Dermis microvascular lymphatic vessel endothelial cell (primary cell): Measurements from ENCODE around the gene HSCB. TPM values are rescaled to one million over a fixed set of nuclear protein-coding genes. Genes with fewer than 3 reads are reported as not detected.
"Not testable (repeated sequence)": the region's sequence is repeated elsewhere in the genome, so short reads cannot be mapped to it uniquely, and the experiment has no call there.

Experiments used
- DNase-seq, 2 donors: peaks; one replicate each; pipeline versions ENCODE4 v3.0.0 to v3.0.0-alpha.2; 2010; ENCODE audit warnings: low read depth in 2 of 2
- total RNA-seq: library from RNA; depleted of rRNA; stranded (reverse); fragments of >200 nt; gene quantifications from 2 replicates; pipeline ENCODE4 v1.2.1, GENCODE V29; 2014

HSCB gene
- total RNA-seq, 1 donor from 2014 or later, result 19.8 TPM

DNA sequence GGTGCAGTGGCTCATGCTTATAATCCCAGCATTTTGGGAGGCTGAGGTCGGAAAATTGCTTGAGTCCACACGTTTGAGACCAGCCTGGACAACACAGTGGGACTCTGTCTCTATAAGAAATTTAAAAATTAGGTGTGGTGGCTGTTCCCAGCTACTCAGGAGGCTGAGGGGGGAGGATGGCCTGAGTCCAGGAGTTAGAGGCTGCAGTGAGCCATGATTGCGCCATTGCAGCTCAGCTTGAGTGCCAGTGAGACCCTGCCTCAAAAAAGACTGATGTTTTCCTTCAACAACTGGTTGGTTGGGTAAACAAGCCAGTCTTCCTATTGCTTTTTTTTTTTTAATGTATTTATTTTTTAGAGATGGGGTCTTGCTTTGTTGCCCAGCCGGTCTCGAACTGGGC, 49.3 kb downstream of the HSCB start:
- no peak for DNase-seq

DNA sequence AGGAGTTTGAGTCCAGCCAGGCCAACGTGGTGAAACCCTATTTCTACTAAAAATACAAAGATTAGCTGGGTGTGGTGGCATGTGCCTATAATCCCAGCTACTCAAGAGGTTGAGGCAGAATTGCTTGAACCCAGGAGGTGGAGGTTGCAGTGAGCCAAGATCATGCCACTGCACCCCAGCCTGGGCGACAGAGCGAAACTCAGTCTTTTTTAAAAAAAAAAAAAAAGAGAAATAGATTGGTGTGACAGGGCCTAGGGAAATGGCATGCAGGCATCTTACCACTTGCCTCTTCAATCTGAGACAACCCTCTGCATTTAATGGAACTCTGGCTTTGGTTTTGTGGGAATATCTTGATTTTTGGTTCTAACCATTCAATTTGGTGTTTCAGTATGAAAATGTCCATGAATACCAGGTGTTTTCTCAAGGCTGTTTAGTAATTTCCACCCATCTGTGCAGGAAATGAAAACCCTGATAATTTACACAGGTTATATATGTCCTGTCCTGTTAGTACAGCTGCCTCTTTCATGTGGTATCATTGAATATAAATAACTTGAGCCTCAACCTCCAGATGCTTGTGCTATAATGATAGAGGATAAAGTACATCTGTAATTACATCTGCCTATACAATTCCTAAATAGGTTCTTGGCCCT, 50.1 kb downstream of the HSCB start:
- no peak for DNase-seq

DNA sequence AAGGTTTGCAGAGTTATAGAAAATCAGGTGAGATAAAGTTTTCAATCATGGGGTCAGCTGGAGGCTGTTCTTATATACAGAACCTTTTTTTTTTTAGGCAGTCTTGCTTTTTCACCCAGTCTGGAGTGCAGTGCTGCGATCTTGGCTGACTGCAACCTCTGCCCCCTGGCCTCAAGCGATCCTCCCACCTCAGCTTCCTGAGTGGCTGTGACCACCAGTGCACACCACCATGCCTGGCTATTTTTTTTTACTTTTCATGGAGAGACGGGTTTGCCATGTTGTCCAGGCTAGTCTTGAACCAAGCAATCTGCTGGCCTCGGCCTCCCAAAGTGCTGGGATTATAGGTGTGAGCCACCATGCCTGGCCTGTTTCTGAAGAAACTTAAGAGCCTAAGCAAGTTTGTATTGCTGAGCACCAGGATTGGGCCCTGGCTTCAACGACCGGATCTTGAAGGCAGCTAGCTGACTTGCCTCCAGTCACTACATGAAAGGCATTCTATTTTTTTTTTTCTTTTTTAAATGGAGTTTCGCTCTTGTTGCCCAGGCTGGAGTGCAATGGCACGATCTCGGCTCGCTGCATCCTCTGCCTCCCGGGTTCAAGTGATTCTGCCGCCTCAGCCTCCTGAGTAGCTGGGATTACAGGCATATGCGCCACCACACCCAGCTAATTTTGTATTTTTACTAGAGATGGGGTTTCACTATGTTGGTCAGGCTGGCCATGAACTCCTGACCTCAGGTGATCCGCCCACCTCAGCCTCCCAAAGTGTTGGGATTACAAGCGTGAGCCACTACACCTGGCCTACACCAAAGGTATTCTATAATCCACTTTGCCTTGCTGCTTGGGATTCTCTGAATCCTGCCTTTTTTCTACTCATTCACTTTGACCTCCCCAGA, 50.9 kb downstream of the HSCB start:
- no peak for DNase-seq

DNA sequence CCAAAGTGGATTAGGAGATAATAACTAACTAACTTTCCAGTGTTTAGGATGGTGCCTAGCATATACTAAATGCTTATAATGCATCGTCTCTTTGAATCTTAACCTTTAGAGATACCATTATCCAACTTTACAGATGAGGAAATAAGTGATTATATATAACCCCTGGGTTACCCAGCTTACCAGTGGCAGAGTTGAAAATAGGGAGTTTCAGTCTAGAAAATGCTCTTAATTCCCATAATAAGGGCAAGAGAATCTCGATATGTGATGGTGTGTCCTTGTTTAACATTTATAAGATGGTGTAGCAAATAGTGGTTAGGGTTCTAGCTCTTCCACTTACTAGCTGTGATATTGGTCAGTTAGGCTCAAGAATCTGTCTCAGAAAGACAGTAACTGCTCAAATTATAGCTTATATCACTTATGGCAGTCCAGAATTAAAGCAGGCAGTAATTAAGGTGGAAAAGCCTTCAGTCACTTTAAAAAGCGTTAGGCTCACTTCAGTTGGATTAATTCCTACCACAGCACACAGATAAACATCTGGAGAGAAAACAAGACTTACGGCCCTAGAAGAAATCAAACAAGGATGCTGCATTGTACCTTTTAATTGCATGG, 52.2 kb downstream of the HSCB start:
- no peak for DNase-seq

DNA sequence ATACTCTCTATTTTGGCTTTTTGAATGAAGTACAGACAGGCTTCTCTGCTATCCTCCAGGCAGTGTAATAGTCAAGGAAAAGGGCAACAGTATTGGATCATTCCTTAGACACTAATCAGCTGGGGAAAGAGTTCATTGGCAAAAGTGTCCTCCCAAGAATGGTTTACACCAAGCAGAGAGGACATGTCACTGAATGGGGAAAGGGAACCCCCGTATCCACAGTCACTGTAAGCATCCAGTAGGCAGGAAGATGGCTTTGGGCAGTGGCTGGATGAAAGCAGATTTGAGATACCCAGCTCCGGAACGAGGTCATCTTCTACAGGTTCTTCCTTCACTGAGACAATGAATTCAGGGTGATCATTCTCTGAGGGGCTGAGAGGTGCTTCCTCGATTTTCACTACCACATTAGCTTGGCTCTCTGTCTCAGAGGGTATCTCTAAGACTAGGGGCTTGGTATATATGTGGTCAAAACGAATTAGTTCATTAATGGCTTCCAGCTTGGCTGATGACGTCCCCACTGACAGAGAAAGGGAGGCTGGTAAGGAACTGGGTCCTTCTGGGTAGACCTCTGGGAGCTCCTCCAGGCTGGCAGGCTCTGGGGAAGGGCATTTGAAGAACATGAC, 53.3 kb downstream of the HSCB start:
- DNase-seq, result no peak

DNA sequence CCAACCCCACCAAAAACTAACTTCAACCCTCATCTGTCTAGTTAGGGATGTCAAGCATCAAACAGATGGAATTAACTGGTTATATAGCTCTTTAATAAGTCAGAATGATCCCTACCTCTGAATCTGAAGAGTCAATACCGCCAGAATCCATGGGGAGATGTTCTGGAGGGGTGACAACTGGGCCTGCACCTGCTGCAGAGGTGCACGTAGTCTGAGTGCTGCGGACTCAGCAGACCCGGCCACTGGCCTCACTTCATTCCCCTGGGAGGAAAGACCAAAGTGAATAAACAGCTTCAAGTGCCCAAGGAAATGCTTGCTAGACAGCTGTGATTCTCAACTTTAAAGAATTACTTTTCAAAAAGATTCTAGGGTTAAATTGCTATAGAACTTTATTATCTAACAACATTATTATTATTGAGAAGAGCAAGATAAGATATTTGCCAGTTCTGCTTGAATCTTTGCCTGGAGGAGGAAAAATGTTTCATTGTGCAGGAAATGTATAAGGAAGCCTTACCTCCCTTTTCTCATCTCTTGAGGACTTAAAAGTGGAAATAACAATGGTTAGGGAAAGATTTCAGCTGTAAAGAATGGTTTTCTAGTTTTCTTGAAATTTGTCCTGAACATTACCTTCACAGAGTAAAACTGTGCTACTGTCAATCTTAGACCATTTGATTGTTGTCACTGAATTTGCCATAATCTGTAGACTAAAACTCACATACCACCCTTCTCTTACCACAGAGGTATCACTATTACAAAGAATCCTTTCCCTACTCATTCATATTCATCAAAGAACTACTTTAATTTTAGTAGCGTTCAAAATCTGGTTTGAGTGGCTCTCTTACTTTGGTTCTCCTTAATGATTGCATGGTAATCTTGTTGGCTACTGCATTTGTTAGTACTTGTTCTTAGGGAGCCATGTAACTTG, 54.4 kb downstream of the HSCB start:
- no peak for DNase-seq

DNA sequence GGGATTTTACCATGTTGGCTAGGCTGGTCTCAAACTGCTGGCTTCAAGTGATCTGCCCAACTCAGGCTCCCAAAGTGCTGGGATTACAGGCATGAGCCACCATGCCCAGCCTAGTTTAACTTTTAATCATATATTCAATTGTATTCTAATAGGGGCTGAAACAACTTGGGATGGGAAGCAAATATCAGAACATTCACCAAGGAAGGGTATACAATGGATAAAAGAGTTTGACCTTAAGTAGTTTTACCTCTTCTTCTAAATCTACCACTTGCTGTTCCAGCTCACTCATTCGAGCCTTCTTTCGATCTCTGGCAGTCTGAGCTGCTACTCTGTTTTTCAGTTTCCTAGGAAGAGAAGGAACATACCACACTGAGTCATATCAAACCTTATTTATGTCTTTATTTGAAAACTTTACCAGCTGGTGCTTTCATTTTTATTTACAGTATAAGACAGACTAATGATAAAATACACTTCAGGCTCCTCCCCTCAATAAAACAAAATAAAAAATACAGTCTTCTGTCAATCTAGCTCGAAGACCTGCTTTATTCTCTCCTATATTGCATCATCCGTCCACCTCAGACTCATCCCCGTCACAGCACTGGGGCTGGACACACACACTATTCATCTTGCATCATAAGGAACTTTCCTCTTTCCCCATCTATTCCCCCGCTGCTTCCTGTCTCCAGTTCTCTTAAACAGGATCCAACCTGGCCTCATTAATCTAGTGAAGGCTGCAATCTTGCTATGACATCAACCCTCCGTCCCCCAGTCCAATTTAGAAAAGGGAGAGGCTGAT, 57.2 kb downstream of the HSCB start:
- peak; percentile 69 to 91 for DNase-seq

DNA sequence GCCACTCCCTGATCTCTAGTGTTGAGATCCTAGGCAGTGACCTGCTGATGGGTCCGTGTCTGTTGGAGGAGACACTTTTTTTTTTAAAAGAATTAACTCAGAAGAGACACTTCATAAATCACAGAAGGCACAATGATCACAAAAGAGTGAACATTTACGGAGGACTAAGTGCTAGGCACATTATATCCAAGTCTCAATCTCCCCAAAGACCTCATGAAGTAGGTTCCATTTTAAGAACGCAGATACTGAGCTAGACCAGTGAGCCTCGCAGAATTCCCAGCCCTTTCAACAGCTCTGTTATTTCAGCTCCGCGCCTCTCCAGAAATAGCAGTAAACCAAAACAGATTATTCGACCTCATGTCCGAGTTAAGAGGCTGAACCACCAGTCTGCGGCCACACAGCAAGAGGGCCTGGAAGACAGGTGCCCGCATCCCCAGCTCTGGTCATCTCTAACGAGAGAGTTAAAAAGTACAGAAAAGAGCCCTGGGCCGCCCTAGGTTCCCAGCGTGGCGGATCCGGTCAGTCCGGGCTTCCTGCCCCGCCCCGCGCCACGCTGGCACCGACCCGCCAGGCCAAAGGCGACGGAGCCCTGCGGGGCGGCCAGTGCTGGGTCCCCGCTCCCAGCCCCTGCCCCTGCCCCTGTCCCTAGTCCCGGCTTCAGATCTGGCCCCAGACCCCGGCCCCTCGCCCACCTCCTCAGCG, 57.9 kb downstream of the HSCB start:
- peak; percentile 43 to 82 for DNase-seq

DNA sequence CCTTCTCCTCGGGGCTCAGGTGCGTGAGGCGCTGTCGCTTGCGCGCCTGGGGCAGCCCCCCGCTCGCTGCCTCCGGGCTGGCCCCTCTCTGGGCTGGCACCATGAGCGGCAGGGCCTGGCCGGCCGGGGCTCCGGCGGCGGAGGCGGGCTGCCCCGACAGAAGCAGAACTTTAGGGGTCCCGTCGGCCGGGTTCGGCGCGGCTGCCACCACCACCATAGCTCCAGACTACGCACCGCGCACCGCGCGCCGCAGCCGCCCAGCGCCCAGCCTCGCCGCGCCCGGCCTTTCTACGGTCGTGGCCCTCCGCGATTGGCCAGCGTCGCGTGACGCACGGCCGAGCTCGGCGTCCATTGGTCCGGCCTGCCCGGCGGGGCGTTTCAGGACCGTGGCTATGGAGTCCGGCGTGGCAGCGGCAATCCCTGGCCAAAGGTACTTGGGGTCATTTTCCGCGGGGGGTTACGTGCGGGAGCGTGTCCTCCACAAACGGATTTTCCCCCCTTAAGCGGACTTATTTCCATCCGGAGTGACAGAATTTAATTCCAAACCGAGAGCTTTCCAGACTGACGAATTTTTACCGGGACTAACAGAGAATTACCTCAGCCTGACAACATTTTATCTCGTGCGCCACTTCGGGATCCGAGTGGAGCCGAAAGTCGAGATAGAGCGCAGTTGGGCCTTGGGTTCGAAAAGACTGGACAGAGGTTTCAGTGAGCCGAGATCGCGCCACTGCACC, 58.6 kb downstream of the HSCB start, which contains the start of gene XBP1:
Gene XBP1, minus strand, starts transcription at position 262 of the 734 bp plus-strand sequence.
- DNase-seq, result peak; percentile 86 to 97

DNA sequence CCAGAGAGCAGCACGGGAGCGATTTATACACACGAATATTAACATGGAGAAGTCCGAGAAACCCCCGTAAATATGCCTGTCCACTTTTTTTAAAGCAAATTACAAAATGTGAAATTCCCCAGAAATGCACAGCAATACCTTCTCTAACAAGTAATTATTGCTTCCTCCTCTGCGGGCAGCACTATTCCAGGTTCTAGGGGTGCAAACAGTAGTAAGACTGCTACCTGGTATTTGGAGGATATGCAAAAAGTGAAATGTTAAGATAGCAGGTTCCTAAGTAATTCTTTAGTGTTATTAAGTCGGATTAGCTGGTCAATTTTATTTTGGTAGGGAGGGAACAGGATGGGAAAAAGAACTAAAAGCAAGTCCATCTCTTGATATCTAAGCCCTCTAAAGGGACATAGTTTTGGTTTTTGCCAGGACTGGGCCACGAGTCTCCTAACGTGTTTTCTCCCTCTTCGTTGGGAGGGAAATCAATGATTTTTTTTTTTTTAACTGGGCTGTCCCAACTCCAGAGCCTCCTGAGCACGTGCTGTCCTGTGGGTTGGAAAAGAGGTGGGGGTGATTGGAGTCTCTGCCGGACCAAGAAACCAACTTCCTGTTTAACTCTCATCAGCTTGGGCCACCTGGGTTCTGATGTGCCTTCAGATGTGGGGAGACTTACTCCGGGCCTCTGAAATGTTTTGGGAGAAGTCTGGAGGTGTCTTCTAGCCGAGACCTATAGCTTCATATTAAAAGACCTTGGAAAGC, 60.2 kb downstream of the HSCB start:
- DNase-seq, result no peak

DNA sequence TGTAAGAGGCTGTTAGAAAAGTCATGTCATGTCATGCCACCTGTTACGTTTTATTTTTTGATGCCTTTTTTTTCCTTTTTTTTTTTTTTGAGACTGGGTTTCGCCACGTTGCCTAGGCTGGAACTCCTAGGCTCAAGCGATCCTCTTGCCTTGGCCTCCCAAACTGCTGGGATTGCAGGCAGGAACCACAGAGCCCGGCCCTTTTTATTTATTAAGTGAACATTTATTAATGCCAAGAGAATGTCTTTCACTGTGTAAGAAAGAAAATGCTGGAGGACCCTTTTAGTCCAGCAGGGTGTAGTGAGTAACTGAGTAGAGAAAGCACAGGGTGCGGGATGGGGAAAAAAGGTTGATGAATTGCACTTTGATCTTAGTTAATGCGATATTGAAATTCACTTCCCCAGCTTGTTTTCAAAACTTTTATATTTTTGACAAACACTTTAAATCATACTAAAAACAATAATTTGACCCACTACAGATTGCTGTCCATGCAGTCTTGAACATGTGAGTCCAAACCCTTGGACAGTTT, 60.8 kb downstream of the HSCB start:
- no peak for DNase-seq

DNA sequence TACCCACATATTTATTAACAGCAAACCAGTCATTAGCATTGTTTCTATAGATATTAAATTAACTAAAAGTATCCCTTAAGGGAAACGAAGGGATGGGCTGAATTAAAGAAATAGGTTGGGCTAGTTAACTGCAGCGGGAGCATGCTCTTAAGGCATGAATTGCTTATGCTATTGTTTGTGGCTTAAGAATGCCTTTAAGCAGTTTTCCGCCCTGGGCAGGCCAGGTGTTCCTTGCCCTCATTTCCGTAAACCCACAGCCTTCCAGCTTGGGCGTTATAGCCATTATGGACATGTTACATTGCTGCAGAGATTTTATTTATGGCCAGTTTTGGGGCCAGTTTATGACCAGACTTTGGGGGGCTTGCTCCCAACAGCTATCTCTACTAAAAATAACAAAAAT, 63.6 kb downstream of the HSCB start:
- not testable (repeated sequence) for DNase-seq

Other genes starting within 250 kb of the HSCB start
- 11.7 and 17.2 TPM in 2 replicates for gene TTC28, start 62.2 kb upstream of the HSCB start, total RNA-seq
- gene CHEK2, start 219 bp upstream of the HSCB start, total RNA-seq, result 4.7 and 6.8 TPM in 2 replicates
- 13.1 and 13.7 TPM in 2 replicates for gene CCDC117, start 30.7 kb downstream of the HSCB start, total RNA-seq
- gene XBP1, start 58.5 kb downstream of the HSCB start, total RNA-seq, result 71.6 and 103 TPM in 2 replicates
- gene ZNRF3, start 141.5 kb downstream of the HSCB start, total RNA-seq, result 1.5 and 2.5 TPM in 2 replicates